Type B pancreatic cell (in vitro differentiated cells): ENCODE measurements around the gene ATG16L2. TPM values are rescaled to one million over a fixed set of nuclear protein-coding genes. Genes with fewer than 3 reads are reported as not detected.
A peak's percentile ranks its signal among the peaks of the same experiment; 100 is the strongest.

Experiments
- DNase-seq: peaks from one replicate; pipeline ENCODE4 v3.0.0; 2021; ENCODE audit warnings: mixed read lengths; ENCODE audit not compliant: unreplicated experiment; ENCODE audit errors: extremely low spot score
- H3K27ac Mint-ChIP-seq: 2 replicates; pipeline ENCODE4 v1.8.0; 2021; ENCODE audit warnings: mild to moderate bottlenecking, mixed read lengths
- H3K27me3 Mint-ChIP-seq: 2 replicates; pipeline ENCODE4 v1.8.0; 2021; ENCODE audit warnings: mixed read lengths
- H3K36me3 Mint-ChIP-seq: 2 replicates; pipeline ENCODE4 v1.8.0; 2021; ENCODE audit warnings: mixed read lengths
- H3K4me1 Mint-ChIP-seq: one replicate; pipeline ENCODE4 v1.8.0; 2021; ENCODE audit warnings: mixed read lengths; ENCODE audit not compliant: unreplicated experiment
- H3K4me3 Mint-ChIP-seq: 2 replicates; pipeline ENCODE4 v1.8.0; 2021; ENCODE audit warnings: mild to moderate bottlenecking, mixed read lengths
- H3K9me3 Mint-ChIP-seq: 2 replicates; pipeline ENCODE4 v1.8.0; 2021; ENCODE audit warnings: mixed read lengths
- total RNA-seq: library from RNA; stranded (reverse); gene quantifications from 2 replicates; pipeline ENCODE4 v1.2.1, GENCODE V29; 2021; ENCODE audit warnings: low replicate concordance
- TF ChIP-seq, protein P1 (sequence below): fragments of 200-600 bp; sonication (generic); conservative IDR thresholded peaks from 2 replicates; pipeline ENCODE4 v1.5.0; 2021; ENCODE audit warnings: antibody characterized with exemption, mild to moderate bottlenecking

ATG16L2 gene
- total RNA-seq, 1 donor from 2014 or later, result 29.5 TPM

DNA sequence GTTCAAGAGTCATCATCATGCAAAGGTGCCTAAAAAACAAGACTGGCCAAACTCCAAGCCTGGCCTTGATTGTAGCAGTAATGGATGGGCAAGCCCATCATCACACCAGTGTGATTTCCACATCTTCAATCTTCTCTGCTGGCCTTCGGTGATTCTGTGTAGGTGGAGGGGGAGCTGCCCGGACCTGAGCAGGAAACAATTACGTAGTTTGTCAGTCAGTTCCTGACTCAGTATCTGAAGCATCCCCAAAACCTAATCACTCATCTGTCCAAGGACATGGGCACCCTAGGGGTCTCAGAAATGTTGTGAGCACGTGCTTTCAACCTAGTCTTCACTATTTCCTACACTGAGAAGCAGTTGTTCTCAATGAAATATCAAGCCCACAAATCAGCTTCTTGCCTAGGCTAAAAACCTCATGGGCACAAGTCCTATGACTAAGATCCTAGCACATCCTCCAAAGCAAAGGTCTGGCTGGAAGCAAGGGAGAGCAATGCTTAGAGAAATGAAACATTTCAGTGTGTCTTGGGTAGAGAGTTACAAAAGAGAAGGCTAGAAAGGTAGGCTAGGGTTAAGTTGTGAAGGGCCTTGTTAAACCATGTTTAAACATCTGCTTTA lies 24.6 kb downstream of the ATG16L2 start:
- Mint-ChIP-seq H3K27ac (peak overlapping the region; percentile 3), H3K36me3 (peaks cover 36% of the 10 kb centered on the region), H3K4me3 (no peak overlapping the region), H3K4me1 (peaks cover 17% of the 10 kb centered on the region), H3K9me3 (no peaks in the 10 kb centered on the region), H3K27me3 (no peaks in the 10 kb centered on the region)
- TF ChIP-seq, protein P1, sequence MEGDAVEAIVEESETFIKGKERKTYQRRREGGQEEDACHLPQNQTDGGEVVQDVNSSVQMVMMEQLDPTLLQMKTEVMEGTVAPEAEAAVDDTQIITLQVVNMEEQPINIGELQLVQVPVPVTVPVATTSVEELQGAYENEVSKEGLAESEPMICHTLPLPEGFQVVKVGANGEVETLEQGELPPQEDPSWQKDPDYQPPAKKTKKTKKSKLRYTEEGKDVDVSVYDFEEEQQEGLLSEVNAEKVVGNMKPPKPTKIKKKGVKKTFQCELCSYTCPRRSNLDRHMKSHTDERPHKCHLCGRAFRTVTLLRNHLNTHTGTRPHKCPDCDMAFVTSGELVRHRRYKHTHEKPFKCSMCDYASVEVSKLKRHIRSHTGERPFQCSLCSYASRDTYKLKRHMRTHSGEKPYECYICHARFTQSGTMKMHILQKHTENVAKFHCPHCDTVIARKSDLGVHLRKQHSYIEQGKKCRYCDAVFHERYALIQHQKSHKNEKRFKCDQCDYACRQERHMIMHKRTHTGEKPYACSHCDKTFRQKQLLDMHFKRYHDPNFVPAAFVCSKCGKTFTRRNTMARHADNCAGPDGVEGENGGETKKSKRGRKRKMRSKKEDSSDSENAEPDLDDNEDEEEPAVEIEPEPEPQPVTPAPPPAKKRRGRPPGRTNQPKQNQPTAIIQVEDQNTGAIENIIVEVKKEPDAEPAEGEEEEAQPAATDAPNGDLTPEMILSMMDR, result no peak
- DNase-seq, result no peak

DNA sequence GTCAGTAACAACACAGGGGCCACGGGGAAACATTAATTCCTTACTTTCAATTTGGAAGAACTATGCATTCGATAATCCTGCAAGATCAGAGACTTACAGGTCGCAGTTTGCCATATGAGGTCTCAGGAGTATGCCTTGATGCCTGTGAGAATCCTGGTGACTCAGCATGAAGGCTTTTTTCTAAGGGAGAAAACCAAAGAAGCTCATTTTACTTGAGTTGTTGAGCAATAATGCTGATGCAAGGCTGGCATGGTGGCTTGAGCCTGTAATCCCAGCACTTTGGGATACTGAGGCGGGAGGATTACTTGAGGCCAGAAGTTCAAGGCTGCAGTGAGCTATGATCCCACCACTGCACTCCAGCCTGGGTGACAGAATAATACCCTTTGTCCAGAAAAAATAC lies 26.6 kb downstream of the ATG16L2 start:
- TF ChIP-seq, protein P1, result no peak
- no peak overlapping the region for H3K4me3 Mint-ChIP-seq
- DNase-seq, result no peak
- peaks cover 23% of the 10 kb centered on the region for H3K4me1 Mint-ChIP-seq
- H3K27ac Mint-ChIP-seq, result no peak overlapping the region
- H3K36me3 Mint-ChIP-seq, result peaks cover 40% of the 10 kb centered on the region
- no peaks in the 10 kb centered on the region for H3K27me3 Mint-ChIP-seq
- no peaks in the 10 kb centered on the region for H3K9me3 Mint-ChIP-seq

DNA sequence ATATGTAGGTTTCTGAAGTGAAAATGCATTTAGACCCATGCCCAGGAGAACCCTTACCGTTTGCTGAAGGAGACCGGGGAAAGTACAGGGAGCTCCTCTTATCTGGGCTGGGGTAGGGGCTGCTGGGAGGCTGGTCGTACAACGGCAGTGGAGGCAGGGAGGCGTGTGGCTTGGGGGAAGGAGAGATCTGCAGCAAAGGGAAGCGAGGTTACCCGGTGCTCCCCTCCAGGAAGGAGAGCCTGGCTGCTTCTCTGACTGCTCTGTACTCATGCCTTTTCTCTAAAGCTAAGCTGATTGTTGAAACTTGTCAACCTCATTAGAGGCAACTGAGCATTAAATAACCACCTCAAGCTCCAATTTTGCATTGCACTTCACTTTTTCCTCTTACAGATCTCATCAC lies 27.2 kb downstream of the ATG16L2 start:
- Mint-ChIP-seq H3K4me3 (no peak overlapping the region), H3K9me3 (no peaks in the 10 kb centered on the region), H3K27me3 (no peaks in the 10 kb centered on the region), H3K36me3 (peaks cover 40% of the 10 kb centered on the region), H3K4me1 (peaks cover 17% of the 10 kb centered on the region), H3K27ac (no peak overlapping the region)
- TF ChIP-seq, protein P1, result no peak
- no peak for DNase-seq

DNA sequence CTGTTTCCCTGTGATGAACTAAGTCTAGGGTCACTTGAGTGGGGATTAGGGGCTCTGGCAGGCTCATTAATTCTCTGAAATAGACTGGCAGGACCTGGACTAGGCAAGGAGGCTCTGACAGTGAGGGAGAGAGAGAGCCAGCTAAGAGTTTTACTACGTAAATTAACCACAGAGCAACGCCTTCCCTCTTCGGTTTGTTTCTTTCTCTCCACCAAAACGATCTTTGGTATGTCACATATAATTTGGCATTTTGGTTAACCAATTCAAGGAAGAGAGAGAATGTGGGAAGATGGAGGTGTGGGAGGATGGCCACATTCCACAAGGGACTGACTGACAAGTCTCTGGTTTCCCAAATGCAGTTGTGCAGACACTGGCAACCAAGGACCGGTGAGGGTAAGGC lies 27.9 kb downstream of the ATG16L2 start:
- Mint-ChIP-seq H3K27ac (no peak overlapping the region), H3K4me1 (peaks cover 16% of the 10 kb centered on the region), H3K36me3 (peaks cover 40% of the 10 kb centered on the region)

DNA sequence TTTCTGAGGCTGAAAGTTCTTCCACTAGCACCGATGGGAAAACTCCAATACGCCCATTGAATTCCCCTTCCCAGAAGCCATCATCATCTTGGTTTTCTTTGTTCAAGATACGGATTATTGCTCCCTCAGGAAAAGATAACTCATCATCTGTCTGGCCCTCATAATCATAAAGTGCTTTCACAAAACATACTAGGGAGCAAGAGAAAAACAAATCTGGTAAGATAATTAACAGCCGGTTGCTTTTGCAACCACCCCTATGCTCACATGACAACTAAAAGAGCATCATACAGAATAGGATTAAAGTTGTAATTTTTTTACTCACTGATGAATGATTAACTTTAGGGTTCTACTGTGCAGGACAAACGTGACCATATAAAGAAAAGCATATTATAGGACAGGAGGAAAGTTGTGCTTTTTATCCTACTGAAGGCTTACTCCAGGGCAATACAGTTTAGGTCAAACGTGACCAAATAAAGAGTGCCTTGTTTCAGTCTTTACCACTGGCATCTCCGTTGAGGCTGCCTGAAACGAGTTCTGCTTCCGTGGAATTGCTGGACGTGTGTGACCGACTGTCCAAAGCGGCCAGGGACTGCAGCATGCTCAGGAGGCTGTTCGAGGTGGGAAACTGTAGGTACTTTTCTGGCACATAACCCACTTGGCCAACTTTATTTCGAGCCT lies 28.6 kb downstream of the ATG16L2 start:
- H3K4me3 Mint-ChIP-seq, result no peak overlapping the region
- H3K36me3 Mint-ChIP-seq, result peaks cover 40% of the 10 kb centered on the region
- TF ChIP-seq, protein P1, result no peak
- H3K27ac Mint-ChIP-seq, result no peak overlapping the region
- H3K9me3 Mint-ChIP-seq, result no peaks in the 10 kb centered on the region
- no peak for DNase-seq
- peaks cover 16% of the 10 kb centered on the region for H3K4me1 Mint-ChIP-seq
- H3K27me3 Mint-ChIP-seq, result no peaks in the 10 kb centered on the region

More for the DNA sequence above, 27.9 kb downstream of the ATG16L2 start:
- no peak overlapping the region for H3K4me3 Mint-ChIP-seq
- no peak for DNase-seq
- TF ChIP-seq, protein P1, result no peak
- H3K9me3 Mint-ChIP-seq, result no peaks in the 10 kb centered on the region
- H3K27me3 Mint-ChIP-seq, result no peaks in the 10 kb centered on the region
